CD4-positive, alpha-beta memory T cell (primary cell): ENCODE data around the gene OXSR1. TPM values are rescaled to one million over a fixed set of nuclear protein-coding genes. Genes with fewer than 3 reads are reported as not detected.
A peak's percentile ranks its signal among the peaks of the same experiment; 100 is the strongest.

Experiments
- CTCF ChIA-PET: fragments of 350-600 bp; sonication (Branson Sonifier 250); formaldehyde crosslinking; loops from one replicate; lab custom pipeline; 2021; ENCODE audit warnings: inconsistent platforms; ENCODE audit not compliant: partially characterized antibody; lab: Charles Lee
- POLR2A ChIA-PET: fragments of 350-600 bp; sonication (Branson Sonifier 250); formaldehyde crosslinking; loops from one replicate; lab custom pipeline; 2021; ENCODE audit not compliant: partially characterized antibody; lab: Charles Lee
- DNase-seq, 5 donors: peaks; one replicate each; pipeline versions ENCODE4 v3.0.0 to v3.0.0-alpha.2; 2020 to 2022; ENCODE audit warnings: mixed read lengths in 1 of 5
- H3K27ac ChIP-seq: one replicate; pipeline ENCODE4 v1.7.0; 2013; ENCODE audit warnings: low read depth, low read length
- H3K27me3 ChIP-seq: 2 replicates; pipeline ENCODE4 v1.7.0; 2013; ENCODE audit warnings: mild to moderate bottlenecking, low read length, moderate library complexity; ENCODE audit not compliant: insufficient read depth
- H3K36me3 ChIP-seq: 2 replicates; pipeline ENCODE4 v1.7.0; 2013; ENCODE audit warnings: mild to moderate bottlenecking, low read length, moderate library complexity; ENCODE audit not compliant: insufficient read depth
- H3K4me1 ChIP-seq: 2 replicates; pipeline ENCODE4 v1.7.0; 2013; ENCODE audit warnings: mild to moderate bottlenecking, low read length, moderate library complexity; ENCODE audit not compliant: insufficient read depth
- H3K4me3 ChIP-seq, 2 donors: one replicate each; pipeline ENCODE4 v1.7.0; 2013; ENCODE audit warnings: low read length in 2 of 2, mild to moderate bottlenecking in 1 of 2
- H3K9me3 ChIP-seq, 2 donors: one replicate each; pipeline ENCODE4 v1.7.0; 2013; ENCODE audit warnings: low read length in 2 of 2, control low read depth in 1 of 2; ENCODE audit not compliant: control insufficient read depth in 1 of 2
- H3K27ac Mint-ChIP-seq, 7 donors: one replicate each; pipeline ENCODE4 v1.8.0; 2020 to 2021; ENCODE audit warnings: mixed read lengths in 7 of 7, mild to moderate bottlenecking in 6 of 7, inconsistent platforms in 3 of 7, moderate library complexity in 3 of 7
- H3K27me3 Mint-ChIP-seq, 2 donors: one replicate each; pipeline ENCODE4 v1.8.0; 2020 to 2021; ENCODE audit warnings: mixed read lengths in 2 of 2
- H3K36me3 Mint-ChIP-seq, 2 donors: one replicate each; pipeline ENCODE4 v1.8.0; 2020 to 2021; ENCODE audit warnings: mixed read lengths in 2 of 2, inconsistent platforms in 1 of 2, mild to moderate bottlenecking in 1 of 2
- H3K4me1 Mint-ChIP-seq, 4 donors: one replicate each; pipeline ENCODE4 v1.8.0; 2020 to 2021; ENCODE audit warnings: mixed read lengths in 4 of 4, mild to moderate bottlenecking in 1 of 4
- H3K4me3 Mint-ChIP-seq, 8 donors: one replicate each; pipeline ENCODE4 v1.8.0; 2020 to 2021; ENCODE audit warnings: mixed read lengths in 8 of 8, mild to moderate bottlenecking in 7 of 8, moderate library complexity in 6 of 8, inconsistent platforms in 3 of 8
- H3K9me3 Mint-ChIP-seq, 8 donors: one replicate each; pipeline ENCODE4 v1.8.0; 2020 to 2021; ENCODE audit warnings: mixed read lengths in 8 of 8, mild to moderate bottlenecking in 5 of 8, inconsistent platforms in 3 of 8, moderate library complexity in 1 of 8
- intact Hi-C: fragments of 100-400 bp; cut with micrococcal nuclease; formaldehyde crosslinking; loops from one replicate; pipeline ENCODE4 v1.15.1; 2023
- polyA plus RNA-seq, 2 donors: library from polyadenylated mRNA; unstranded; fragments of 300-500 nt; fragmentation: Illumina TruSeq; gene quantifications; one replicate each; pipeline ENCODE4 v1.2.3, GENCODE V29; 2021
- total RNA-seq, 2 experiments: library from RNA; stranded (reverse); gene quantifications; one replicate each; pipeline ENCODE4 v1.2.3, GENCODE V29; 2021

OXSR1 gene
- total and polyA plus RNA-seq, 4 experiments from 2014 or later: 13.3 to 43.9 (median 28.8) TPM

DNA sequence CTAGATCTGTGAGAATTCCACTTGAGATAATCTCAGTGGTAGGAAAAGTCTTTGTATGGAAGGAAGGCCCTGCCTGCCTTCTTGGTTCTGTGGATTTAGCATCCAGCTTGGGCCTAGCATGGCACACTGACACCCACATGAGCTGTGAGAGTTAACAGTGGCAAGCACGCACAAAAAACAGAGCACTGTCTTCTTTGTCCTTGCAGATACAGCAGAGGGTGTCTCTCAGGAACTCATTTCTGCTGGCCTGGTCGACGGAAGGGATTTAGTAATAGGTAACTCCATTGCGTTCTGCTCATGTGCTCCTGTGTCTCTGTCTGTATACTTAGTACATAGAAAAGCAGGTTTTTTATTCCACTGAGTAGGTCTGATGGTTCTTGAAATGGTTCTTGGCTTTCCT lies 85.9 kb downstream of the OXSR1 start:
- Mint-ChIP-seq H3K4me3 (no peak overlapping the region), H3K36me3 (peaks cover 57 to 83% of the 10 kb centered on the region in 2 donors), H3K27me3 (no peaks in the 10 kb centered on the region), H3K9me3 (no peaks in the 10 kb centered on the region), H3K27ac (peak overlapping the region in 1 of 7 donors; percentile 7), H3K4me1 (peaks cover 0 to 7% (median 0%) of the 10 kb centered on the region in 4 donors)
- intact Hi-C loops: no loop called here
- Histone ChIP-seq H3K27ac (no peak overlapping the region), H3K36me3 (peaks cover 46% of the 10 kb centered on the region), H3K9me3 (no peaks in the 10 kb centered on the region), H3K27me3 (no peaks in the 10 kb centered on the region), H3K4me1 (no peaks in the 10 kb centered on the region), H3K4me3 (no peak overlapping the region)
- ChIA-PET POLR2A (no interaction called here), CTCF (no interaction called here)
- DNase-seq: no peak

DNA sequence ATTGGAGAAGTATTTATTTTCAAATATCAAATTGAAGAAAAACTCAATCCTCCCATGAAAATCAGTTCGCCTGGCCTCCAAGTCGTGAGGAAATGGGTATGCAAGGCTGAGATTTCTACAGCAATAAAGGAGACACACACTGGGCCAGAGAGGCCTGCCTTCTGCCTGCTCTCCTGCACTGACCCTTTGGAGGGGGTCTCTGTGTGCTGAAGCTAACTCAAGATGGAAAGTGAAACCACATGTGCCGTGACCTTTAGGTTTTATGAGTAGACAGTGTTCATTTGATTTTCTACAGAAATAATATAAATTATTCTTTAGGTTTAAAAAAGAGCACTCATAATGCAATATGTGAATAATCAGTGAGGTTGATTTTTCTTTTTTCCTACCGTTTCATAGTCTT lies 88.4 kb downstream of the OXSR1 start:
- peak overlapping the region in 1 of 7 donors; percentile 29 for H3K27ac Mint-ChIP-seq
- H3K36me3 ChIP-seq: peaks cover 45% of the 10 kb centered on the region

DNA sequence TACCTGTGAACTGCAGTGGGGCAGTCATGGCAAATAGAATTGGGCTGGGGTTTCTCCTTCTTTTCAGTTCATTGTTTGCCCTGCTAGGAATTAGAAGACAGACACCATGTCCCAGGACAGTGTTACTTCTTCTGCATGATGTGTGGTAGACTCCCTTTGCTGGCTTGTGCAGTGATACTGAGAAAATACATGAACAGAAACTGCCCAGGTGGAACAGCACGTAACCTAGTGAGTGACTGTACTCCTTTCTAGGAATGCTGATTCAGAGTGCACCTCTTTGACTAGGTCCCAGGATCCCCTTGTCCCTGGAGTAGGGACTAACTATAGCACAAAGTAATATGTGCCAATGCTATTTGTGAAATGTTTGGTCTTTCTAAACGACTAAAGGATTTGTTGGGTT lies 89.5 kb downstream of the OXSR1 start:
- ChIA-PET CTCF (no interaction called here), POLR2A (no interaction called here)
- Mint-ChIP-seq H3K4me1 (peaks cover 0 to 8% (median 4%) of the 10 kb centered on the region in 4 donors), H3K4me3 (no peak overlapping the region), H3K9me3 (no peaks in the 10 kb centered on the region), H3K36me3 (peaks cover 43 to 55% of the 10 kb centered on the region in 2 donors), H3K27ac (peak overlapping the region in 1 of 7 donors; percentile 20), H3K27me3 (no peaks in the 10 kb centered on the region)
- intact Hi-C loops: no loop called here
- no peaks in the 10 kb centered on the region for H3K4me1 ChIP-seq
- peaks cover 38% of the 10 kb centered on the region for H3K36me3 ChIP-seq
- no peak for DNase-seq
- H3K9me3 ChIP-seq: no peaks in the 10 kb centered on the region
- no peak overlapping the region for H3K4me3 ChIP-seq
- H3K27me3 ChIP-seq: no peaks in the 10 kb centered on the region
- no peak overlapping the region for H3K27ac ChIP-seq

More for the DNA sequence above, 88.4 kb downstream of the OXSR1 start:
- Mint-ChIP-seq H3K4me3 (no peak overlapping the region), H3K9me3 (no peaks in the 10 kb centered on the region), H3K27me3 (no peaks in the 10 kb centered on the region), H3K4me1 (peaks cover 0 to 8% (median 4%) of the 10 kb centered on the region in 4 donors), H3K36me3 (peaks cover 46 to 65% of the 10 kb centered on the region in 2 donors)
- no peak overlapping the region for H3K27ac ChIP-seq
- ChIA-PET POLR2A (no interaction called here), CTCF (no interaction called here)
- no peak overlapping the region for H3K4me3 ChIP-seq
- H3K9me3 ChIP-seq: no peaks in the 10 kb centered on the region
- no peaks in the 10 kb centered on the region for H3K27me3 ChIP-seq
- no peak for DNase-seq
- intact Hi-C loops: no loop called here
- H3K4me1 ChIP-seq: no peaks in the 10 kb centered on the region

DNA sequence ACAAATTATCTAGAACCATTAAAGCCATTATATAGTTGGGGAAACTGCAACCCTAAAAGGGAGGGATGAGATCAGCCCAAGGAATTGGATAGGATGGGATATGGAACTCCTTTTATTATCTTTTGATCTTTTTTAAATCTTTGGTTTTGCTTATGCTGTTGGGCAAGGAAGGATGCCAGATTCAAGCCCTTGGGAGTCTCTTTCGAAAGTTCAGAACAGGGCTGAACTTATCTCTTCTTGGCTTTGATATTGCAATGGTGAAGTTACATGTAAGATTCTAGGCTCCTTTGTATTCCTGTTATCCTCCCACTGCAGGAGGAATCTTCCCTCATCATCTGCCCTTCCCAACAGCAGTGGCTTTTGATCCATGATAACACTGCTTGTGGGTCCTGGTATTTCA lies 90.3 kb downstream of the OXSR1 start:
- DNase-seq: no peak
- Histone ChIP-seq H3K4me1 (no peaks in the 10 kb centered on the region), H3K27ac (no peak overlapping the region), H3K9me3 (no peaks in the 10 kb centered on the region), H3K36me3 (peaks cover 31% of the 10 kb centered on the region), H3K27me3 (no peaks in the 10 kb centered on the region), H3K4me3 (no peak overlapping the region)
- Mint-ChIP-seq H3K4me3 (no peak overlapping the region), H3K27ac (peak overlapping the region in 1 of 7 donors; percentile 68), H3K9me3 (no peaks in the 10 kb centered on the region), H3K4me1 (peaks cover 0 to 8% (median 4%) of the 10 kb centered on the region in 4 donors), H3K27me3 (no peaks in the 10 kb centered on the region), H3K36me3 (peaks cover 46 to 48% of the 10 kb centered on the region in 2 donors)
- ChIA-PET POLR2A (interaction anchor here (0.7 kb wide), 1 partner anchor 1452 kb away, joined by 3 read pairs; no protein-coding TSS in a partner anchor), CTCF (no interaction called here)
- intact Hi-C loops: no loop called here

DNA sequence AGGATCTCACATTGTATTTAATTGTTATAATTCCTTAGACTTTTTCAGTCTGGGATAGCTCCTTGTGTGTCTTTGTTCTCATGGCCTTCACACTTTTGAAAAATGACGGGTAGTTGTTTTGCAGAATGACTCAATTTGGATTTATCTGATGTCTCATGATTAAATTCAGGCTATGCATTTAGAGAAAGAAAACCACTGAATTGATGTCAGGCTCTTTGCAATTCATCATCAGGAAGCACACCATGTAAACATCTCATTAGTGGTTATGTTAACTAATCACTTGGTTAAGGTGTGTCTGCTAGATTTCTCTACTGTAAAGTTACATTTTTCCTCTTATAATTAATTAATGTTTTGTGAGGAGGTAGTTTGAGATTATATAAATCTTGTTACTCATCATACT lies 92.2 kb downstream of the OXSR1 start:
- no peaks in the 10 kb centered on the region for H3K9me3 Mint-ChIP-seq
- peaks cover 13% of the 10 kb centered on the region for H3K36me3 ChIP-seq
- ChIA-PET CTCF (no interaction called here), POLR2A (no interaction called here)
- no peak overlapping the region for H3K4me3 Mint-ChIP-seq
- no peak for DNase-seq
- peak overlapping the region in 1 of 7 donors; percentile 14 for H3K27ac Mint-ChIP-seq
- no peaks in the 10 kb centered on the region for H3K27me3 Mint-ChIP-seq
- peaks cover 30 to 35% of the 10 kb centered on the region in 2 donors for H3K36me3 Mint-ChIP-seq
- no peak overlapping the region for H3K4me3 ChIP-seq
- H3K9me3 ChIP-seq: no peaks in the 10 kb centered on the region
- no peak overlapping the region for H3K27ac ChIP-seq
- intact Hi-C loops: no loop called here
- H3K4me1 Mint-ChIP-seq: peaks cover 0 to 8% (median 4%) of the 10 kb centered on the region in 4 donors
- no peaks in the 10 kb centered on the region for H3K27me3 ChIP-seq
- H3K4me1 ChIP-seq: no peaks in the 10 kb centered on the region

DNA sequence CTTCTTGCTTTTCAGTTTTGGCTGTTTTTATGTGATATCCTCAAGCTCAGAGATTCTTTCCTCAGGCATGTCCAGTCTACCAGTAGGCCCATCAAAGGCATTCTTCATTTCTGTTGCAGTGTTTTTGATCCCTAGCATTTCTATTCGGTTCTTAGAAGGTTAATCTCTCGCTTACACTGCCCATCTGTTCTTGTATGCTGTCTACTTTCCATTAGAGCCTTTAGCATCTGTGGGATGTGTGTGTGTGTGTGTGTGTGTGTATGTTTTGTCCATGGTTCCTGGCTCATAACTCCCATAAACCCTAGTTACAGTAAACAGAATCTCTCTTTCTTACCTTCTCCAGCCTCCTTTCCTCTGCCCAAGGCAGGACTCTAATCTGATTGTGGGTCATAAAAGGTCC lies 95.1 kb downstream of the OXSR1 start:
- peaks cover 6 to 10% of the 10 kb centered on the region in 2 donors for H3K36me3 Mint-ChIP-seq
- no peak for DNase-seq

DNA sequence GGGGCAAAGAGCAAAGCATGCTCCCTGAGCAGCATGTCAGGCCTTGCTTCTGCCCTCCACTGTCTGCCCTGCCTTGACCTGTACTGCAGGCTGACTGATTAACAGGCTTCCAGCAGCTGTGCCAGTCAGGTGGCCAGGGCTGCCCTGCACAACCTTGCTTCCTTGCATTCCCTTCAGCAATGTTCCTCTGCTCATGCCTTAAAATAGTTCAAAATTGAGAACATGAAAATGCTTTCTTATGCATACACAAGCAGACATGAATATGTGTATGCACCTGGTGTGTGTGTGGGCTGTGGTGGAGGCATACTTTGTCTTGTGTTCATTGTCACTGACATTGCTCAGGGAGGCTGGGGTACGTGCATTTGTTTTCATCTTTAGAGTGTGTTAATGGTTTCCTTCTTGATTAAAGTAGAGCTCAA lies 99.0 kb downstream of the OXSR1 start:
- Histone ChIP-seq H3K4me1 (peaks cover 5% of the 10 kb centered on the region), H3K27me3 (no peaks in the 10 kb centered on the region), H3K4me3 (no peak overlapping the region), H3K36me3 (no peaks in the 10 kb centered on the region), H3K9me3 (no peaks in the 10 kb centered on the region), H3K27ac (no peak overlapping the region)
- intact Hi-C loops: no loop called here
- ChIA-PET POLR2A (no interaction called here), CTCF (interaction anchor here (0.9 kb wide), 1 partner anchor 82 kb away, joined by 5 read pairs; the partner anchor contains the start of gene XYLB)
- H3K4me1 Mint-ChIP-seq: peaks cover 8 to 16% (median 15%) of the 10 kb centered on the region in 4 donors
- peaks cover 0 to 14% of the 10 kb centered on the region in 2 donors for H3K36me3 Mint-ChIP-seq
- peak overlapping the region in 2 of 7 donors; percentile 26 for H3K27ac Mint-ChIP-seq
- DNase-seq: no peak
- H3K9me3 Mint-ChIP-seq: no peaks in the 10 kb centered on the region
- no peak overlapping the region for H3K4me3 Mint-ChIP-seq
- H3K27me3 Mint-ChIP-seq: no peaks in the 10 kb centered on the region

More for the DNA sequence above, 95.1 kb downstream of the OXSR1 start:
- peaks cover 0 to 10% (median 5%) of the 10 kb centered on the region in 4 donors for H3K4me1 Mint-ChIP-seq
- H3K27me3 Mint-ChIP-seq: no peaks in the 10 kb centered on the region
- no peaks in the 10 kb centered on the region for H3K9me3 Mint-ChIP-seq
- Histone ChIP-seq H3K4me3 (no peak overlapping the region), H3K36me3 (no peaks in the 10 kb centered on the region), H3K27me3 (no peaks in the 10 kb centered on the region), H3K9me3 (no peaks in the 10 kb centered on the region), H3K4me1 (no peaks in the 10 kb centered on the region), H3K27ac (no peak overlapping the region)
- ChIA-PET CTCF (interaction anchor here (1.4 kb wide), 1 partner anchor 220 kb away, joined by 5 read pairs; no protein-coding TSS in a partner anchor), POLR2A (no interaction called here)
- H3K4me3 Mint-ChIP-seq: no peak overlapping the region
- intact Hi-C loops: no loop called here
- H3K27ac Mint-ChIP-seq: peak overlapping the region in 1 of 7 donors; percentile 28
